Vagina (tissue), 2 donors: ENCODE results near the gene PSMG1.

Experiments
- CTCF ChIP-seq, 3 experiments: fragments of 450-650 bp in 2 of 3; fragments of 200-600 bp in 1 of 3; sonication (generic) in 1 of 3; IDR thresholded peaks; one replicate each; pipeline ENCODE4 v1.5.1; 2017 to 2019; ENCODE audit warnings: antibody characterized with exemption in 3 of 3, mild to moderate bottlenecking in 2 of 3, moderate library complexity in 2 of 3
- POLR2A ChIP-seq, 2 donors: fragments of 450-650 bp; IDR thresholded peaks; one replicate each; pipeline ENCODE4 v1.6.1; 2017; ENCODE audit warnings: antibody characterized with exemption in 2 of 2, mild to moderate bottlenecking in 2 of 2, moderate library complexity in 2 of 2
- POLR2AphosphoS5 ChIP-seq, 2 donors: sonication (generic); formaldehyde crosslinking; IDR thresholded peaks; one replicate each; pipeline ENCODE4 v1.9.0; 2017; ENCODE audit warnings: antibody characterized with exemption in 2 of 2, mild to moderate bottlenecking in 2 of 2, low read depth in 1 of 2; ENCODE audit not compliant: insufficient read depth in 1 of 2

- no peak for TF ChIP-seq POLR2A (IDR thresholded peaks at IDR 0.05)
- no peak for TF ChIP-seq CTCF (IDR thresholded peaks at IDR 0.05)
- no peak for TF ChIP-seq POLR2AphosphoS5 (IDR thresholded peaks at IDR 0.05; ENCODE audit: insufficient read depth in 1 of 2, low read depth in 1 of 2)
These were observed 39.1 kb downstream of the PSMG1 start for GRCh38 chr21:39144191-39144590.
